Cardiac muscle cell (in vitro differentiated cells and primary cell): ENCODE results near the gene WNT3. TPM values are rescaled to one million over a fixed set of nuclear protein-coding genes. Genes with fewer than 3 reads are reported as not detected.

Experiments
- DNase-seq, 2 donors: peaks; one replicate each; pipeline versions ENCODE4 v3.0.0 to v3.0.0-alpha.2; 2010 to 2017; ENCODE audit warnings: low read depth in 1 of 2, low spot score in 1 of 2
- H3K27ac ChIP-seq: fragments of 200-600 bp; sonication (generic); 2 replicates; pipeline ENCODE4 v1.5.1; 2016
- H3K27me3 ChIP-seq: fragments of 200-600 bp; sonication (generic); 2 replicates; pipeline ENCODE4 v1.6.0; 2016; ENCODE audit warnings: control low read depth
- H3K36me3 ChIP-seq: fragments of 200-600 bp; sonication (generic); 2 replicates; pipeline ENCODE4 v1.5.1; 2016; ENCODE audit warnings: control low read depth
- H3K4me1 ChIP-seq: fragments of 200-600 bp; sonication (generic); 2 replicates; pipeline ENCODE4 v1.8.1; 2017; ENCODE audit warnings: low read depth, mild to moderate bottlenecking, mixed run types
- H3K4me3 ChIP-seq: fragments of 200-600 bp; sonication (generic); 2 replicates; pipeline ENCODE4 v1.5.1; 2016; ENCODE audit warnings: mild to moderate bottlenecking
- H3K9me3 ChIP-seq: fragments of 200-600 bp; sonication (generic); 2 replicates; pipeline ENCODE4 v1.5.1; 2017; ENCODE audit warnings: low read depth, mild to moderate bottlenecking, control low read depth
- CTCF ChIP-seq: IDR thresholded peaks from 2 replicates; pipeline ENCODE4 v1.5.1; 2012; ENCODE audit warnings: low read depth, mild to moderate bottlenecking, low read length
- polyA plus RNA-seq: library from polyadenylated mRNA; unstranded; fragments of >200 nt; fragmentation: Nextera tagmentation; extraction: Ambion mirVana; gene quantifications from 2 replicates; pipeline ENCODE4 v1.2.1, GENCODE V29; 2016
- total RNA-seq: library from RNA; depleted of rRNA; stranded (reverse); fragments of >200 nt; gene quantifications from 2 replicates; pipeline ENCODE4 v1.2.3, GENCODE V29; 2016

The WNT3 gene
- total and polyA plus RNA-seq, 2 experiments from 2014 or later, result 5.8 to 7.3 TPM

GRCh38 chr17:46765453-46765852 is 53.0 kb downstream of the WNT3 start:
- no peak for TF ChIP-seq CTCF
- Histone ChIP-seq H3K27ac (no peak overlapping the region), H3K4me1 (no peaks in the 10 kb centered on the region), H3K9me3 (no peaks in the 10 kb centered on the region), H3K4me3 (no peak overlapping the region), H3K27me3 (no peaks in the 10 kb centered on the region), H3K36me3 (no peaks in the 10 kb centered on the region)
- DNase-seq, result no peak

- DNase-seq, result peak in 1 of 2 donors; percentile 91
- TF ChIP-seq CTCF, result no peak
- no peak overlapping the region for H3K27ac ChIP-seq
- H3K4me3 ChIP-seq, result no peak overlapping the region
- H3K36me3 ChIP-seq, result no peaks in the 10 kb centered on the region
- H3K4me1 ChIP-seq, result no peaks in the 10 kb centered on the region
- H3K9me3 ChIP-seq, result no peaks in the 10 kb centered on the region
- H3K27me3 ChIP-seq, result no peaks in the 10 kb centered on the region
These were observed 53.6 kb downstream of the WNT3 start for GRCh38 chr17:46764709-46765401.

GRCh38 chr17:46764000-46764708 is 54.3 kb downstream of the WNT3 start:
- no peak for DNase-seq
- Histone ChIP-seq H3K27me3 (no peaks in the 10 kb centered on the region), H3K27ac (no peak overlapping the region), H3K4me3 (no peak overlapping the region), H3K4me1 (no peaks in the 10 kb centered on the region), H3K36me3 (no peaks in the 10 kb centered on the region), H3K9me3 (no peaks in the 10 kb centered on the region)
- TF ChIP-seq CTCF, result no peak

- no peak for DNase-seq
- H3K4me1 ChIP-seq, result no peaks in the 10 kb centered on the region
- no peak overlapping the region for H3K27ac ChIP-seq
- TF ChIP-seq CTCF, result no peak
- no peak overlapping the region for H3K4me3 ChIP-seq
- H3K27me3 ChIP-seq, result no peaks in the 10 kb centered on the region
- no peaks in the 10 kb centered on the region for H3K36me3 ChIP-seq
- no peaks in the 10 kb centered on the region for H3K9me3 ChIP-seq
These were observed 55.1 kb downstream of the WNT3 start for GRCh38 chr17:46763416-46763815.

- Histone ChIP-seq H3K4me1 (no peaks in the 10 kb centered on the region), H3K36me3 (no peaks in the 10 kb centered on the region), H3K9me3 (no peaks in the 10 kb centered on the region), H3K27ac (no peak overlapping the region), H3K4me3 (no peak overlapping the region), H3K27me3 (no peaks in the 10 kb centered on the region)
- TF ChIP-seq CTCF, result no peak
- no peak for DNase-seq
These were observed 59.4 kb downstream of the WNT3 start for GRCh38 chr17:46759141-46759540.
